ES-I3 (cell line): ENCODE results near the gene NIPAL4.

Experiments
- H3K36me3 ChIP-seq: 2 replicates; pipeline ENCODE4 v1.6.1; 2013; ENCODE audit warnings: mild to moderate bottlenecking, low read length, control low read depth, moderate library complexity; ENCODE audit not compliant: insufficient read depth
- H3K4me1 ChIP-seq: 2 replicates; pipeline ENCODE4 v1.6.1; 2013; ENCODE audit warnings: mild to moderate bottlenecking, control low read depth, low read length; ENCODE audit not compliant: insufficient read depth
- H3K9ac ChIP-seq: 2 replicates; pipeline ENCODE4 v1.6.1; 2013; ENCODE audit warnings: low read depth, mild to moderate bottlenecking, low read length, moderate library complexity
- H3K9me3 ChIP-seq: 2 replicates; pipeline ENCODE4 v1.6.1; 2013; ENCODE audit warnings: mild to moderate bottlenecking, low read length, moderate library complexity; ENCODE audit not compliant: control insufficient read depth, insufficient read depth

Gene NIPAL4

DNA sequence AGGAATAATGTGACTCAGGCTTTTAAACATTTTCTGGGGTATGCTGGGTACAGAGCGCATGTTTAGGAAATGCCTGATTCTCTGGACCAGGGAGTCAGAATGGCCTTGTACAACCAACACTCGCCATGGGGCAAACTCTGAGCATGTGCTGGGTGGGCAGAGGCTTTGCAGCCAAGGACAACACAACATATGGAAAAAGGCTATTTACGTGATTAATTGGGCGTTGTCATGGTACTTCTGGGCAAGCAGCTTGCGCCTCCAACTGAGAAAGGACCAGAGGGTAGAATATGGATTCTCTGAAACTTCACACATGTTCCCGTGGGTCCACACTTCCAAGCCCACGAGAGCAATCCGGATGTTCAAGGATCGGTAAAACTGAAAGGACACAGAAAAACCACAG, 49.1 kb downstream of the NIPAL4 start:
- no peaks in the 10 kb centered on the region for H3K4me1 ChIP-seq

GRCh38 chr5:157509587-157509986, 49.6 kb downstream of the NIPAL4 start:
- Histone ChIP-seq H3K9ac (no peak overlapping the region), H3K9me3 (no peaks in the 10 kb centered on the region)

More for the DNA sequence above, 49.1 kb downstream of the NIPAL4 start:
- Histone ChIP-seq H3K9ac (no peak overlapping the region), H3K36me3 (peaks cover 6% of the 10 kb centered on the region; the same call in 1 of the 2 replicates), H3K9me3 (no peaks in the 10 kb centered on the region)

GRCh38 chr5:157510682-157511081, 50.7 kb downstream of the NIPAL4 start:
- no peak overlapping the region for H3K9ac ChIP-seq
- no peaks in the 10 kb centered on the region for H3K4me1 ChIP-seq
- no peaks in the 10 kb centered on the region for H3K9me3 ChIP-seq
- H3K36me3 ChIP-seq: peaks cover 7% of the 10 kb centered on the region; the same call in 1 of the 2 replicates

More at GRCh38 chr5:157509587-157509986, 49.6 kb downstream of the NIPAL4 start:
- Histone ChIP-seq H3K4me1 (no peaks in the 10 kb centered on the region), H3K36me3 (peaks cover 6% of the 10 kb centered on the region; the same call in 1 of the 2 replicates)

DNA sequence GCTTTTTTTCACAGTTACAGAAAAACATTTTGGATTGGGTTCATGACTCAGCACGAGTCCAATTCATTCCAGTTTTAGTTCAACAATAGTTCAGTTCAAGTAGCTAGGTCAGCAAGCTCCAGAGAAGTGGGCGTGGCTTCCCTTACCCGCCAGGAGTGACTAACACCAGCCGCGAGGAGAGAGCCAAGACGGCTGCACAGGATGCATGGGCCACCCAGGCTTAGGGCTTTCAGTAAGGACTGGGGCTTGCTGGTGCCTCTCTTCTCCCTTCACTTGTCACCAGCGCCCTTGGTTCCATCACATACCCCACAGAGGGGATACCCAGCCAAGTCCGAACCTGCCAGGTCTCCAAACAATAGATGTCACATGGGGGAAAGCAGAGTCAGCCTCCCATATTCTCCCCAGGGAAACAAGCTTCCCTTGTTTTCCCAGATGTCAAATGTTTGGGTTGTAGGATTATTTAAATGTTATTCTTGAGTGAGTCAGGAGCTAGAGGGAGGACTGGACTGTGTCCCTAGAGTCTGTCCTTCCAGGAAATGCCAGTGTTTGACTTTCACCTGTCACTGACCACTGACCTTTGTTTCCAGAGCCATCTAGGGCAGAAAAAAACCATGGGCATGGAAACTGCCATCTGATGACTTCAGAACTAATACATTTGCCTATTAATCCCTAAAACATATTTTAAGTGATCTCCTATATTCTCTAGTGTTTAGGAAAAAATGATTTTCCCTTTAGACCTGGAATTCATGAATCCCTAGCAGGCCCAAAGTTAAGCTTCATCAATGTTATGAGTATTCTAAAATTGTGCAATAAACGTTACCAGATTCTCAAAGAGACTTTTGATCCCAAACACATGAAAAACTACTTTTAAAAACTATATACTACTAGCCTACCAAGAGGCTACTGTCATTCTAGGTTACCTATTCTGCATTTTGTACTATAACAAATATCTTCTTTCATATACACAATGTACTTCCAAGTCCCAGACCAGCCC, 51.9 kb downstream of the NIPAL4 start:
- no peaks in the 10 kb centered on the region for H3K9me3 ChIP-seq
- no peaks in the 10 kb centered on the region for H3K4me1 ChIP-seq
- H3K36me3 ChIP-seq: peaks cover 7% of the 10 kb centered on the region; the same call in 1 of the 2 replicates
- no peak overlapping the region for H3K9ac ChIP-seq

DNA sequence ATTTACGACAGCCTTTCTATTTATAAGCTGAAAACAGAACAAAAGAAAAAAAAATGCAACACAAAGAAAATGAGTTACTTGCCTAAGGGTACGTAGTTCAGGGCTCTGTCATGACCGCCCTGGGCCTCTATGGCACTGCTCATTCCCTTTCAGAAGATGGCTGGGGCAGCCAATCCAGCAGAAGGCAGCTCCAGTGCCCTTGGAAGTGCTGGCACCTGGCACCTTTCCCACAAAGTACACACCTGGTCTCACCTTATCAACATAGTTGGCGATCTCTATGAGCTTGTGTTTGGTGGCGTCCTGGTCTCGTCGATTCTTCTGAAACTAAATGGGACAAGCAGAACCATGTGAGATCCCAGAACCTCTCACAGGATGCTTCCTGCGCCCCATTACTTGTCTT, 53.2 kb downstream of the NIPAL4 start:
- Histone ChIP-seq H3K9me3 (no peaks in the 10 kb centered on the region), H3K36me3 (peaks cover 7% of the 10 kb centered on the region; the same call in 1 of the 2 replicates), H3K4me1 (no peaks in the 10 kb centered on the region), H3K9ac (no peak overlapping the region)

GRCh38 chr5:157514974-157515373, 55.0 kb downstream of the NIPAL4 start:
- Histone ChIP-seq H3K9me3 (no peaks in the 10 kb centered on the region), H3K36me3 (peaks cover 4% of the 10 kb centered on the region; the same call in 1 of the 2 replicates), H3K4me1 (no peaks in the 10 kb centered on the region), H3K9ac (no peak overlapping the region)

DNA sequence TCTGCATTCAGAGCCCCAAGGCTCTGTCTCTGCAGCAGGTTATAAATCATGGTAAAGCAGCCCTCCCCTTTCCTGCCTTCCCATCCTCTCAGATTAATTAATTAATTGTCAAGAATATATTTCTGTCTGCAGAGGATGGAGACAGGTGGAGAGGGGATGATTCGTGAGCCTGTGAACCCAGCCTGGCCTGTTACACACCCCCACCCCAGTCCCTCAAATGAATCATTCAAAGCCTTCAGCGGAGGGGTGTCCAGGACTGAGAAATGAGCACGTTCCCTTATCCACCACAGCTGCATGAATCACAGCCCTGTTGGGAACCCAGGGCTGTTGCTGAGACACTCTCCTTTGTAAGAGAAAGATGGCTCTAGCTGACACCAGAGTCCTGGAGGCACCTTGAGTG, 56.0 kb downstream of the NIPAL4 start:
- Histone ChIP-seq H3K9ac (no peak overlapping the region), H3K4me1 (no peaks in the 10 kb centered on the region), H3K36me3 (peaks cover 4% of the 10 kb centered on the region; the same call in 1 of the 2 replicates), H3K9me3 (no peaks in the 10 kb centered on the region)

DNA sequence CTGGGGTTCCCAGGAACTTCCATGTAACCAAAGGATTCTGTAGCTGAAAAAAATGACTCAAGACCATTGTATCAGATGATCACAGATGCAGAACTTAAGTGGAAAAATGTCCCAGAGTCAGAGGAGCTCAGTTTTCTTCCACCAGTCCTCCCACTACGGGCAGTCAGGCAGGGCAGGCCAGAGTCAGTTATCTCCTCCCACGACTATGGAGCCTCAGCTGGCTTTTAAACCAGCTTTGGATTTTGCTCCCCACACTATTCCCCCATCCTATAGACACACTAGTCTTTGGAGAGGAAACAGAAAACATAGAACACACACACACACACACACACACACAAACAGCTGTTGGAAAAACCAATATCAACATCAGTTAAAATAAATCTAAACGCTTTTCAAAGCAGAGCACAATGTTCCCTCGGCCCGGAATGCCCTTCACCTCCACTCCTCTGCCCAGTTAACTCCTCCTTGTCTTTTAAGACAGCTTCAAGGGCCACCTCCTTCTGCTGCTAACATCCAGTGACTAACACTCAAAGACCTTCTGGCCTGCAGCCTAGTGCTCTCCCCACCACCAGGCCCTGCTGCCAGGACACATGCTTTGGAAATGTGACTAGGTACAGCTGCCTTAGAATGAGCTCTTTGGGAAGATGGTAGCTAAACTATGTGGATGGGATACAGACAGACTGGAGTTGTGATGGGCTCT, 56.8 kb downstream of the NIPAL4 start:
- H3K9me3 ChIP-seq: no peaks in the 10 kb centered on the region
- no peaks in the 10 kb centered on the region for H3K4me1 ChIP-seq
- peaks cover 4% of the 10 kb centered on the region; the same call in 1 of the 2 replicates for H3K36me3 ChIP-seq
- no peak overlapping the region for H3K9ac ChIP-seq

DNA sequence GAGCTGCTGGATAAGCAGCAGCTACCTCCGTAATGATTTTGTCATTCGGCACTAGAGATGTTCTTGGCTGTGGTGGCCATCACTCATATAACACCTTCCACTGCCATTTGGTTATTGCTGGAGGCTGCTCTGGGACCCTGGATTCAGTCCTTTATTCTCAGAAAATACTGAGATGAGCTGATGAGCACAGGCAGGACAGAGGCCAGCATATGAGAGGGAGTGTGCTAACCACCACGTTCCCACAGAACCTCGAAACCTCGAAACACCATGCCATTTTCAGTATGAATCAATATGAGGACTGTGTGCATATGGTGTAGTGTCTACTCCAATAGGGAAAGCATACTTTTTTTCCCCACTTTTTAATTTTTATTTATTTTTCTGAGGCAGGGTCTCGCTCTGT, 59.0 kb downstream of the NIPAL4 start:
- Histone ChIP-seq H3K9me3 (no peaks in the 10 kb centered on the region), H3K36me3 (peaks cover 4% of the 10 kb centered on the region; the same call in 1 of the 2 replicates), H3K4me1 (no peaks in the 10 kb centered on the region), H3K9ac (no peak overlapping the region)

GRCh38 chr5:157519579-157520253, 59.7 kb downstream of the NIPAL4 start:
- H3K9ac ChIP-seq: no peak overlapping the region

GRCh38 chr5:157520911-157521703, 61.1 kb downstream of the NIPAL4 start:
- H3K9ac ChIP-seq: no peak overlapping the region

More at GRCh38 chr5:157519579-157520253, 59.7 kb downstream of the NIPAL4 start:
- no peaks in the 10 kb centered on the region for H3K9me3 ChIP-seq
- H3K4me1 ChIP-seq: no peaks in the 10 kb centered on the region
- peaks cover 4% of the 10 kb centered on the region; the same call in 1 of the 2 replicates for H3K36me3 ChIP-seq

DNA sequence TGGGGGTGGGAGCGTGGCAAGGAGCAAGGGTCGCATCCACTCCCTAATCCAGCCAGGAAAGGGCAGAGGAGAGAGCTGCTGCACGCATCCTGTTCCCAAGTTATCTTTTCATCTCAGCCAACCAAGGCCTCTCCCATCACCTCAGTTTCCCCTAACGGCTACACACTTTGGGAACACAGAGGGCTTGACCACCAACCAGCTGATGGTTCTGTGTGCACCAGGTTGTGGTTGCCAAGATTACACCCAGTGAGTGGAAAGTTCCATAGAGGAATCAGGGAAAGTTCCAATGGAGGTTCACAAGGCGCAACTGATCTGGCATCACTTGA, 61.7 kb downstream of the NIPAL4 start:
- H3K9ac ChIP-seq: no peak overlapping the region
- H3K36me3 ChIP-seq: no peaks in the 10 kb centered on the region; the same call in 1 of the 2 replicates
- H3K4me1 ChIP-seq: no peaks in the 10 kb centered on the region
- H3K9me3 ChIP-seq: no peaks in the 10 kb centered on the region

More at GRCh38 chr5:157520911-157521703, 61.1 kb downstream of the NIPAL4 start:
- H3K9me3 ChIP-seq: no peaks in the 10 kb centered on the region
- H3K36me3 ChIP-seq: no peaks in the 10 kb centered on the region; the same call in 1 of the 2 replicates
- no peaks in the 10 kb centered on the region for H3K4me1 ChIP-seq

GRCh38 chr5:157523976-157524375, 64.0 kb downstream of the NIPAL4 start:
- Histone ChIP-seq H3K36me3 (no peaks in the 10 kb centered on the region; the same call in 1 of the 2 replicates), H3K4me1 (no peaks in the 10 kb centered on the region), H3K9ac (no peak overlapping the region), H3K9me3 (no peaks in the 10 kb centered on the region)
